Psoas muscle (tissue), 8 donors: ENCODE results near the gene DENND1A. TPM values are rescaled to one million over a fixed set of nuclear protein-coding genes. Genes with fewer than 3 reads are reported as not detected.
A peak's percentile ranks its signal among the peaks of the same experiment; 100 is the strongest.

Experiments used
- ATAC-seq, 4 donors: fragments of 200-7000 bp; cut with Tn5 transposase; one replicate each; pipeline ENCODE4 v1.9.1; 2020; ENCODE audit warnings: moderate library complexity in 3 of 4, mild to moderate bottlenecking in 2 of 4
- DNase-seq, 2 donors: peaks; one replicate each; pipeline ENCODE4 v3.0.0-alpha.2; 2020
- H3K27ac ChIP-seq: fragments of 200-600 bp; one replicate; pipeline ENCODE4 v1.8.0; 2022
- H3K27me3 ChIP-seq, 3 donors: fragments of 200-600 bp in 1 of 3; one replicate each; pipeline versions ENCODE4 v1.6.1 to v1.8.0; 2013 to 2022; ENCODE audit warnings: low read length in 2 of 3, mild to moderate bottlenecking in 2 of 3, moderate library complexity in 1 of 3; ENCODE audit not compliant: insufficient read depth in 3 of 3
- H3K36me3 ChIP-seq, 2 donors: fragments of 200-600 bp in 1 of 2; one replicate each; pipeline versions ENCODE4 v1.6.1 to v1.8.0; 2013 to 2022; ENCODE audit warnings: low read depth in 1 of 2, mild to moderate bottlenecking in 1 of 2, moderate library complexity in 1 of 2; ENCODE audit not compliant: insufficient read depth in 1 of 2
- H3K4me1 ChIP-seq: fragments of 200-600 bp; one replicate; pipeline ENCODE4 v1.8.0; 2022
- H3K4me3 ChIP-seq: fragments of 200-600 bp; one replicate; pipeline ENCODE4 v1.8.0; 2022; ENCODE audit warnings: mild to moderate bottlenecking
- H3K9me3 ChIP-seq: fragments of 200-600 bp; one replicate; pipeline ENCODE4 v1.8.0; 2022
- CTCF ChIP-seq: fragments of 200-600 bp; IDR thresholded peaks from one replicate; pipeline ENCODE4 v1.8.0; 2022; ENCODE audit warnings: antibody characterized with exemption
- WGBS, 3 donors: extraction: QIAGEN DNeasy Blood & Tissue Kit; methylation state at CpG; one replicate each; pipeline versions ENCODE4 v1.1.6 to v1.1.7; 2013; 5-methylcytosine and 5-hydroxymethylcytosine counted together
- intact Hi-C, 2 donors: fragments of 100-400 bp; cut with DNase I; formaldehyde crosslinking; loops; one replicate each; pipeline versions ENCODE4 v1.11.0 to v1.14.2; 2022
- polyA plus RNA-seq, 3 donors: library from polyadenylated mRNA; stranded (reverse); fragments of 200-250 nt; gene quantifications; one replicate each; pipeline ENCODE4 v1.2.3, GENCODE V29; 2013
- total RNA-seq, 4 donors: library from RNA; stranded (reverse); fragmentation: NEBNext Ultra II Directional in 2 of 4; extraction: Animal tissue kit (Norgen Biotek cat#: 25700) in 2 of 4; gene quantifications; one replicate each; pipeline versions ENCODE4 v1.2.1 to v1.2.4, GENCODE V29; 2021 to 2023
- donor health status: healthy with polysubstance abuse.
- donor health status: DM: no; HTN: no; CAD: no; lungs with moderate emphysema.
- donor health status: Bipolar disorder and iron deficiency.
- donor health status: healthy.
- donor health status: DM: yes; HTN: yes; CAD: no.
- donor health status: DM: no; HTN: no; CAD: no.
- donor health status: DM: no; HTN: no; CAD: no.
- donor health status: DM: yes; HTN: yes; CAD: no.

DENND1A gene
- total and polyA plus RNA-seq, 7 donors = 6.1 to 17.3 (median 13.9) TPM

- ATAC-seq = no peak
- H3K4me1 ChIP-seq = no peaks in the 10 kb centered on the region
- TF ChIP-seq CTCF = no peak
- DNase-seq = no peak
- H3K9me3 ChIP-seq = no peaks in the 10 kb centered on the region
- H3K4me3 ChIP-seq = no peak overlapping the region
- H3K36me3 ChIP-seq = no peaks in the 10 kb centered on the region
- intact Hi-C loops = no loop called here
- WGBS, 3 donors = 95 to 96% (median 95%) methylated on average over 9 of the region's 9 CpGs
- no peaks in the 10 kb centered on the region for H3K27me3 ChIP-seq
- no peak overlapping the region for H3K27ac ChIP-seq
Observed at GRCh38 chr9:123643518-123643917, 286.4 kb downstream of the DENND1A start.

DNA sequence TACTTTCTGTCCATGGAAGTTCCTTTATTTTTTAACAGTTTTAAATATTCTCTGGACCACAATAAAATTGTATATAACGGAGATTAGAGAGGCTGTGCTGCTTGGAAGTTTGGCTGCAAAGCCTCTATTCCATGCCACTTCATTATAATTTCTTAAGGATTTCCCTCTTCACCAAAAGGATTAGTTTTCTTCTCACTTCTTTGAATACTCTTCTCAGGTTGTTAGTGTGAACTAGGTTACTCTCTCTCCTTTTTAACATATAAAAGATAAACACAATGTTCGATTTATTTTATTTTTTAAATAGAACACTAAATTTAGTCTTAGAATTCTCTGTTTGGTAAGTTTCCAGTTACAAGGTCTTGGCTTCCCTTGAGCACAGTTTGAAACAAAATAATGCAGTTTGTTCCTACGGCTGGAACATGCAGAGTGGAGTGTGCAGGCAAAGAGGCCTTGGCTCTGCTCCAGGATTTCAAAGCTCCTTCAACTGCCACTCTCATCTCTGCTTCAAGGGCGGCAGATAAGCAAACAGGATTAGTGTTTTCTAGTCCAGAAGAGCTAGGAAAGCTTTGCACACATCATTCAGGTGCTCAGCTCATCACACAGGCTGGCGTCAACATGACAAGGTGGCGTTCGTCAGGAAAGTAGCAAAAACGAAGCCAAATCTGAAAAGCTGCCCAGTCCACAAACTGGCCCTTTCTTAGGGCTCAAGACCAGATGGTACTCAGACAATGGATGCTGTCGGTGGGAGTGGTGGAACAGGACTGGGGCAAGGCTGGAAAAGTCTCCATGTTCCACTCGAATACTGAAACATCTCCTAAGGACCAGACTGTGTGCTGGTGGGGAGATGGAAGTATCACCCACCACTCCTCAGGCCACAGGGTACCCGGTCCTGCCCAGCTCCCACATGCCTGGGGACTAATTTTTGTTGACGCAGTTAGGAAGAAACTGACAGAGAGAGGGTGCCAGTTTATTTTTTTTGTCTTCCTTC lies 287.3 kb downstream of the DENND1A start:
- no peak for DNase-seq
- Histone ChIP-seq H3K36me3 (no peaks in the 10 kb centered on the region), H3K9me3 (no peaks in the 10 kb centered on the region), H3K4me1 (no peaks in the 10 kb centered on the region), H3K4me3 (no peak overlapping the region), H3K27me3 (no peaks in the 10 kb centered on the region), H3K27ac (no peak overlapping the region)
- ATAC-seq = peak in 1 of 4 donors; percentile 52
- TF ChIP-seq CTCF = no peak
- WGBS, 3 donors = 51 to 67% (median 57%) methylated on average over 12 of the region's 12 CpGs
- intact Hi-C loops = no loop called here

DNA sequence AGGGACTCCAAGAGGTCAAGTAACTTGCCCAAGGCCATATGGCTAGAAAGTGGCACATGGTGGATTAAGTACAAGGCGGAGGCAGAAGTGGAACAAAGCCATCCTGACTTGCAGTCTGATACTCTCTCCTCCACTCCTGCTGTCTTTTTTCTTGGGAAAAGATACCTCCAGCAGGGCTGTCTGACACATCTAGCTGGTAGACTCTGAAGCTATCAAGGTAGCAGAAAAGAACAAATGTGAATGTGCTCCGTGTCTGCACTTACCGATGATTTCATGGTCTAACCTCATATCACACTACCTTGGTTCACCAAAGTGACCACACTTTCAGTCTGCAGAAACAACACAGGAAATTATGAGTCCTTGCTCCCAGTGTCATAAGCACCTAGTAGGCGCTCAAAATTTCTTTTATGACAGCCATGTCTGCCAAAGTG lies 289.1 kb downstream of the DENND1A start:
- DNase-seq (no peak), ATAC-seq (no peak)
- no peak for TF ChIP-seq CTCF
- Histone ChIP-seq H3K27ac (no peak overlapping the region), H3K36me3 (no peaks in the 10 kb centered on the region), H3K4me1 (no peaks in the 10 kb centered on the region), H3K27me3 (no peaks in the 10 kb centered on the region), H3K4me3 (no peak overlapping the region), H3K9me3 (no peaks in the 10 kb centered on the region)
- 72 to 100% (median 83%) methylated on average over 4 of the region's 4 CpGs for WGBS, 3 donors
- intact Hi-C loops = no loop called here

DNA sequence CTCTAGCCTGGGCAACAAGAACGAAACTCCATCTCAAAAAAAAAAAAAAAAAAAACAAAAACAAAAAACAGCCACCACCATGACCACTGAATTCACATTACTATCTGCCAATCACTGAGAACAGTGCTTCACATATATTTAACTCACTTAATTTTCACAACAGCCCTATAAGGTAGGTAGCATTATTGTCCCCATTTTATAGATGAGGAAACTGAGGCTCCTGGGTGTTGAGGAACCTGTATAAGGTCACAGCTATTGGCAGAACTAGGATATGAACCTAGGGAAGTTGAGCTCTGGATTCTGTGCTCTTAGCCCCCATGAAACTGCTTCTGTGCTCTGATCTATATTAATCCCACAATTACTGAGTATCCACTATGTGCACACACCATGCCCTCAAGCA lies 290.2 kb downstream of the DENND1A start:
- ATAC-seq (no peak), DNase-seq (no peak)
- no peak overlapping the region for H3K4me3 ChIP-seq
- 100% methylated on average over 1 of the region's 1 CpG for WGBS, 3 donors
- H3K36me3 ChIP-seq = no peaks in the 10 kb centered on the region
- no peaks in the 10 kb centered on the region for H3K9me3 ChIP-seq
- no peak overlapping the region for H3K27ac ChIP-seq
- no peaks in the 10 kb centered on the region for H3K27me3 ChIP-seq
- no peak for TF ChIP-seq CTCF
- intact Hi-C loops = no loop called here
- no peaks in the 10 kb centered on the region for H3K4me1 ChIP-seq
